ENCODE data around the gene RBM15. TPM values are rescaled to one million over a fixed set of nuclear protein-coding genes. Genes with fewer than 3 reads are reported as not detected.

Gene RBM15
- total RNA-seq, 1 experiment from 2014 or later = 44.0 TPM

DNA sequence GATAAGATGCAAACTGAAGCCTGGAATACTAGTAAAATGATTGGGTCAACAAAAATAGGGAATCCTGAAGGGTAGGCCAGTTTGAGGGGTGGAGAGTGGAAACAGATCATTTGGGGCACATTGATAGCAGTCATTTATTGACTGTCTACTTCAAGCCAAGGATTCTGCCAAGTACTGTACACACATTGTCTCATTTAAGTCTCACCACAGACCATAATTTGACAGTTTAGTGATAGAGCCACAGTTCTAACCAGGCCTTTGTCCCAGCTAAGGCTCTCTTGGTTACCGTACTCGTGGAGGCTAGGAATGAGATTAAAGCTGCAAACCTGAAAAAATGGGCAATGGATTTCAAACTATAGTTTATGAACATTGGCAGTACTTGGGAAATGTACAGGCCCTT, 11.2 kb downstream of the RBM15 start:
- H3K79me2 ChIP-seq (ENCODE audit: insufficient read depth, low read length) = peaks cover 98% of the 10 kb centered on the region
- H3K4me1 ChIP-seq (ENCODE audit: control insufficient read depth in 1 of 2, insufficient read depth in 2 of 2, low read length in 2 of 2) = no peaks in the 10 kb centered on the region
- H4K20me1 ChIP-seq (ENCODE audit: insufficient read depth) = peaks cover 44% of the 10 kb centered on the region; the same call in 1 of the 2 replicates
- no TSS peak for BruUV-seq (replicated peaks)
- no peak overlapping the region for H3K4me3 ChIP-seq (replicated peaks in 1 of 2; ENCODE audit: low read depth in 1 of 2, low read length in 2 of 2)
- no peak overlapping the region for H3K27ac ChIP-seq (ENCODE audit: low read depth, low read length)
- no peaks in the 10 kb centered on the region for H3K9me3 ChIP-seq (ENCODE audit: control insufficient read depth in 1 of 2, insufficient read depth in 1 of 2, low read depth in 1 of 2, low read length in 2 of 2)
- H3K27me3 ChIP-seq (ENCODE audit: insufficient read depth, low read length) = no peaks in the 10 kb centered on the region
- H3K9ac ChIP-seq (ENCODE audit: low read length) = no peak overlapping the region
- peaks cover 25 to 26% of the 10 kb centered on the region in 2 experiments; a peak in 3 of 4 replicates for H3K36me3 ChIP-seq (ENCODE audit: control insufficient read depth in 1 of 2, insufficient read depth in 2 of 2, low read length in 2 of 2)
- TF ChIP-seq ZNF274 (IDR thresholded peaks at IDR 0.05; ENCODE audit: low read depth, low read length) (no peak), POLR2AphosphoS5 (IDR thresholded peaks at IDR 0.05; ENCODE audit: low read depth, low read length) (no peak), EZH2 (IDR thresholded peaks at IDR 0.05) (no peak), ZFX (IDR thresholded peaks at IDR 0.05) (no peak), CBX3 (IDR thresholded peaks at IDR 0.05; ENCODE audit: low read depth) (no peak), EZH2phosphoT487 (IDR thresholded peaks at IDR 0.05; ENCODE audit: borderline replicate concordance) (no peak), POLR2A (IDR thresholded peaks at IDR 0.05; ENCODE audit: borderline replicate concordance, extremely low read depth, insufficient read depth, insufficient read length) (no peak), YY1 (IDR thresholded peaks at IDR 0.05; ENCODE audit: extremely low read depth, insufficient replicate concordance, low read depth, low read length) (no peak), SP1 (IDR thresholded peaks at IDR 0.05; ENCODE audit: low read depth) (no peak), CEBPB (IDR thresholded peaks at IDR 0.05; ENCODE audit: low read depth) (no peak), SIN3A (IDR thresholded peaks at IDR 0.05; ENCODE audit: low read depth) (no peak), JUND (IDR thresholded peaks at IDR 0.05) (no peak)
- TF ChIP-seq, protein P1, sequence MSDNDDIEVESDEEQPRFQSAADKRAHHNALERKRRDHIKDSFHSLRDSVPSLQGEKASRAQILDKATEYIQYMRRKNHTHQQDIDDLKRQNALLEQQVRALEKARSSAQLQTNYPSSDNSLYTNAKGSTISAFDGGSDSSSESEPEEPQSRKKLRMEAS (IDR thresholded peaks at IDR 0.05) = no peak
- TF ChIP-seq, protein P2, sequence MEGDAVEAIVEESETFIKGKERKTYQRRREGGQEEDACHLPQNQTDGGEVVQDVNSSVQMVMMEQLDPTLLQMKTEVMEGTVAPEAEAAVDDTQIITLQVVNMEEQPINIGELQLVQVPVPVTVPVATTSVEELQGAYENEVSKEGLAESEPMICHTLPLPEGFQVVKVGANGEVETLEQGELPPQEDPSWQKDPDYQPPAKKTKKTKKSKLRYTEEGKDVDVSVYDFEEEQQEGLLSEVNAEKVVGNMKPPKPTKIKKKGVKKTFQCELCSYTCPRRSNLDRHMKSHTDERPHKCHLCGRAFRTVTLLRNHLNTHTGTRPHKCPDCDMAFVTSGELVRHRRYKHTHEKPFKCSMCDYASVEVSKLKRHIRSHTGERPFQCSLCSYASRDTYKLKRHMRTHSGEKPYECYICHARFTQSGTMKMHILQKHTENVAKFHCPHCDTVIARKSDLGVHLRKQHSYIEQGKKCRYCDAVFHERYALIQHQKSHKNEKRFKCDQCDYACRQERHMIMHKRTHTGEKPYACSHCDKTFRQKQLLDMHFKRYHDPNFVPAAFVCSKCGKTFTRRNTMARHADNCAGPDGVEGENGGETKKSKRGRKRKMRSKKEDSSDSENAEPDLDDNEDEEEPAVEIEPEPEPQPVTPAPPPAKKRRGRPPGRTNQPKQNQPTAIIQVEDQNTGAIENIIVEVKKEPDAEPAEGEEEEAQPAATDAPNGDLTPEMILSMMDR (IDR thresholded peaks at IDR 0.05 in 2 of 3, conservative IDR thresholded peaks at IDR 0.05 in 1 of 3; ENCODE audit: borderline replicate concordance in 1 of 3, insufficient read depth in 1 of 3, low read depth in 2 of 3, low read length in 2 of 3) = no peak
- TF ChIP-seq, protein P3, sequence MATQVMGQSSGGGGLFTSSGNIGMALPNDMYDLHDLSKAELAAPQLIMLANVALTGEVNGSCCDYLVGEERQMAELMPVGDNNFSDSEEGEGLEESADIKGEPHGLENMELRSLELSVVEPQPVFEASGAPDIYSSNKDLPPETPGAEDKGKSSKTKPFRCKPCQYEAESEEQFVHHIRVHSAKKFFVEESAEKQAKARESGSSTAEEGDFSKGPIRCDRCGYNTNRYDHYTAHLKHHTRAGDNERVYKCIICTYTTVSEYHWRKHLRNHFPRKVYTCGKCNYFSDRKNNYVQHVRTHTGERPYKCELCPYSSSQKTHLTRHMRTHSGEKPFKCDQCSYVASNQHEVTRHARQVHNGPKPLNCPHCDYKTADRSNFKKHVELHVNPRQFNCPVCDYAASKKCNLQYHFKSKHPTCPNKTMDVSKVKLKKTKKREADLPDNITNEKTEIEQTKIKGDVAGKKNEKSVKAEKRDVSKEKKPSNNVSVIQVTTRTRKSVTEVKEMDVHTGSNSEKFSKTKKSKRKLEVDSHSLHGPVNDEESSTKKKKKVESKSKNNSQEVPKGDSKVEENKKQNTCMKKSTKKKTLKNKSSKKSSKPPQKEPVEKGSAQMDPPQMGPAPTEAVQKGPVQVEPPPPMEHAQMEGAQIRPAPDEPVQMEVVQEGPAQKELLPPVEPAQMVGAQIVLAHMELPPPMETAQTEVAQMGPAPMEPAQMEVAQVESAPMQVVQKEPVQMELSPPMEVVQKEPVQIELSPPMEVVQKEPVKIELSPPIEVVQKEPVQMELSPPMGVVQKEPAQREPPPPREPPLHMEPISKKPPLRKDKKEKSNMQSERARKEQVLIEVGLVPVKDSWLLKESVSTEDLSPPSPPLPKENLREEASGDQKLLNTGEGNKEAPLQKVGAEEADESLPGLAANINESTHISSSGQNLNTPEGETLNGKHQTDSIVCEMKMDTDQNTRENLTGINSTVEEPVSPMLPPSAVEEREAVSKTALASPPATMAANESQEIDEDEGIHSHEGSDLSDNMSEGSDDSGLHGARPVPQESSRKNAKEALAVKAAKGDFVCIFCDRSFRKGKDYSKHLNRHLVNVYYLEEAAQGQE (IDR thresholded peaks at IDR 0.05; ENCODE audit: low read depth) = no peak
- TF ChIP-seq, protein P4, sequence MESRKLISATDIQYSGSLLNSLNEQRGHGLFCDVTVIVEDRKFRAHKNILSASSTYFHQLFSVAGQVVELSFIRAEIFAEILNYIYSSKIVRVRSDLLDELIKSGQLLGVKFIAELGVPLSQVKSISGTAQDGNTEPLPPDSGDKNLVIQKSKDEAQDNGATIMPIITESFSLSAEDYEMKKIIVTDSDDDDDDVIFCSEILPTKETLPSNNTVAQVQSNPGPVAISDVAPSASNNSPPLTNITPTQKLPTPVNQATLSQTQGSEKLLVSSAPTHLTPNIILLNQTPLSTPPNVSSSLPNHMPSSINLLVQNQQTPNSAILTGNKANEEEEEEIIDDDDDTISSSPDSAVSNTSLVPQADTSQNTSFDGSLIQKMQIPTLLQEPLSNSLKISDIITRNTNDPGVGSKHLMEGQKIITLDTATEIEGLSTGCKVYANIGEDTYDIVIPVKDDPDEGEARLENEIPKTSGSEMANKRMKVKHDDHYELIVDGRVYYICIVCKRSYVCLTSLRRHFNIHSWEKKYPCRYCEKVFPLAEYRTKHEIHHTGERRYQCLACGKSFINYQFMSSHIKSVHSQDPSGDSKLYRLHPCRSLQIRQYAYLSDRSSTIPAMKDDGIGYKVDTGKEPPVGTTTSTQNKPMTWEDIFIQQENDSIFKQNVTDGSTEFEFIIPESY (IDR thresholded peaks at IDR 0.05; ENCODE audit: extremely low read depth, insufficient replicate concordance, low read length) = no peak
- TF ChIP-seq, protein P5, sequence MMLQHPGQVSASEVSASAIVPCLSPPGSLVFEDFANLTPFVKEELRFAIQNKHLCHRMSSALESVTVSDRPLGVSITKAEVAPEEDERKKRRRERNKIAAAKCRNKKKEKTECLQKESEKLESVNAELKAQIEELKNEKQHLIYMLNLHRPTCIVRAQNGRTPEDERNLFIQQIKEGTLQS (IDR thresholded peaks at IDR 0.05) = no peak
- intact Hi-C loops (cut with micrococcal nuclease) = no loop called here
- POLR2A ChIA-PET = interaction anchor here (2.7 kb wide), 1 partner anchor 11 kb away, joined by 14 read pairs; the partner anchor contains the start of gene RBM15
- H2AFZ ChIP-seq (ENCODE audit: low read depth, low read length, poor library complexity, severe bottlenecking) = no peak overlapping the region
- CTCF ChIA-PET = no interaction called here
- ATAC-seq = no peak
- DNase-seq (ENCODE audit: low read depth, low spot score) = no peak
- RAD21 ChIA-PET (ENCODE audit: low non-redundant PET in 1 of 2, low total read pairs in 2 of 2, uncharacterized antibody in 2 of 2, unreplicated experiment in 2 of 2) = no interaction called here
- H3K4me2 ChIP-seq (ENCODE audit: low read length) = no peak overlapping the region
- H3K9me2 ChIP-seq (ENCODE audit: insufficient read depth) = no peaks in the 10 kb centered on the region
